ENCODE results near the gene KSR1.

DNA sequence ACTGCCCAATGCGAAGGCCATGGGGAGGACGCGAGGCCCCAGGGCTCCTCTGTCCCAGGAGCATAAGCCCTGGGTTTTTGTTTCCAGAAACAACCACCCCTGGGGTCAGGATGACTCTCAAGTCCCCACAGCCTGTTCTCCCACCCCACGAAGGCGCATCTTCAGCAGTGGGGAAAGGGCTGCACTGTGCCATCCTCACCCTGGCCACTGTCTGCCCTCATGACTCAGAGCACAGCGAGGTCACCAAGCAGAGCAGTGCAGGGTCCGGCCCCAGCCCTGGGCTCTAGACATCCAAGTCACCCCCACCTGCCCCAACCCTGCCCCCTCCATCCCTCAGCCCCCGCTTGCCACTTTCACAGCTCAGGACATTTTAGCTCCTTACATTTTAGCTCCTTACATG, 22.7 kb upstream of the KSR1 start:
- TF ChIP-seq, protein P1, sequence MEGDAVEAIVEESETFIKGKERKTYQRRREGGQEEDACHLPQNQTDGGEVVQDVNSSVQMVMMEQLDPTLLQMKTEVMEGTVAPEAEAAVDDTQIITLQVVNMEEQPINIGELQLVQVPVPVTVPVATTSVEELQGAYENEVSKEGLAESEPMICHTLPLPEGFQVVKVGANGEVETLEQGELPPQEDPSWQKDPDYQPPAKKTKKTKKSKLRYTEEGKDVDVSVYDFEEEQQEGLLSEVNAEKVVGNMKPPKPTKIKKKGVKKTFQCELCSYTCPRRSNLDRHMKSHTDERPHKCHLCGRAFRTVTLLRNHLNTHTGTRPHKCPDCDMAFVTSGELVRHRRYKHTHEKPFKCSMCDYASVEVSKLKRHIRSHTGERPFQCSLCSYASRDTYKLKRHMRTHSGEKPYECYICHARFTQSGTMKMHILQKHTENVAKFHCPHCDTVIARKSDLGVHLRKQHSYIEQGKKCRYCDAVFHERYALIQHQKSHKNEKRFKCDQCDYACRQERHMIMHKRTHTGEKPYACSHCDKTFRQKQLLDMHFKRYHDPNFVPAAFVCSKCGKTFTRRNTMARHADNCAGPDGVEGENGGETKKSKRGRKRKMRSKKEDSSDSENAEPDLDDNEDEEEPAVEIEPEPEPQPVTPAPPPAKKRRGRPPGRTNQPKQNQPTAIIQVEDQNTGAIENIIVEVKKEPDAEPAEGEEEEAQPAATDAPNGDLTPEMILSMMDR (IDR thresholded peaks at IDR 0.05), result no peak
- TF ChIP-seq EP300 (IDR thresholded peaks at IDR 0.05), result no peak
- no peak for TF ChIP-seq POLR2AphosphoS5 (IDR thresholded peaks at IDR 0.05)
- no peak for TF ChIP-seq POLR2A (IDR thresholded peaks at IDR 0.05)
